Measurements from ENCODE around the gene UVRAG.

- TF ChIP-seq, protein P1, sequence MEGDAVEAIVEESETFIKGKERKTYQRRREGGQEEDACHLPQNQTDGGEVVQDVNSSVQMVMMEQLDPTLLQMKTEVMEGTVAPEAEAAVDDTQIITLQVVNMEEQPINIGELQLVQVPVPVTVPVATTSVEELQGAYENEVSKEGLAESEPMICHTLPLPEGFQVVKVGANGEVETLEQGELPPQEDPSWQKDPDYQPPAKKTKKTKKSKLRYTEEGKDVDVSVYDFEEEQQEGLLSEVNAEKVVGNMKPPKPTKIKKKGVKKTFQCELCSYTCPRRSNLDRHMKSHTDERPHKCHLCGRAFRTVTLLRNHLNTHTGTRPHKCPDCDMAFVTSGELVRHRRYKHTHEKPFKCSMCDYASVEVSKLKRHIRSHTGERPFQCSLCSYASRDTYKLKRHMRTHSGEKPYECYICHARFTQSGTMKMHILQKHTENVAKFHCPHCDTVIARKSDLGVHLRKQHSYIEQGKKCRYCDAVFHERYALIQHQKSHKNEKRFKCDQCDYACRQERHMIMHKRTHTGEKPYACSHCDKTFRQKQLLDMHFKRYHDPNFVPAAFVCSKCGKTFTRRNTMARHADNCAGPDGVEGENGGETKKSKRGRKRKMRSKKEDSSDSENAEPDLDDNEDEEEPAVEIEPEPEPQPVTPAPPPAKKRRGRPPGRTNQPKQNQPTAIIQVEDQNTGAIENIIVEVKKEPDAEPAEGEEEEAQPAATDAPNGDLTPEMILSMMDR (IDR thresholded peaks at IDR 0.05), result no peak
- TF ChIP-seq POLR2A (IDR thresholded peaks at IDR 0.05), result no peak
Measured at GRCh38 chr11:76030286-76030685, 215.3 kb downstream of the UVRAG start.

Data from lower leg skin (tissue), 3 donors.